Measurements from ENCODE around the gene OR2T8. TPM values are rescaled to one million over a fixed set of nuclear protein-coding genes. Genes with fewer than 3 reads are reported as not detected.

OR2T8 gene
- total RNA-seq, 2 donors from 2014 or later = not detected

GRCh38 chr1:247953408-247953807 lies 33.4 kb downstream of the OR2T8 start:
- no peak for TF ChIP-seq POLR2A (IDR thresholded peaks at IDR 0.05)
- TF ChIP-seq, protein P1, sequence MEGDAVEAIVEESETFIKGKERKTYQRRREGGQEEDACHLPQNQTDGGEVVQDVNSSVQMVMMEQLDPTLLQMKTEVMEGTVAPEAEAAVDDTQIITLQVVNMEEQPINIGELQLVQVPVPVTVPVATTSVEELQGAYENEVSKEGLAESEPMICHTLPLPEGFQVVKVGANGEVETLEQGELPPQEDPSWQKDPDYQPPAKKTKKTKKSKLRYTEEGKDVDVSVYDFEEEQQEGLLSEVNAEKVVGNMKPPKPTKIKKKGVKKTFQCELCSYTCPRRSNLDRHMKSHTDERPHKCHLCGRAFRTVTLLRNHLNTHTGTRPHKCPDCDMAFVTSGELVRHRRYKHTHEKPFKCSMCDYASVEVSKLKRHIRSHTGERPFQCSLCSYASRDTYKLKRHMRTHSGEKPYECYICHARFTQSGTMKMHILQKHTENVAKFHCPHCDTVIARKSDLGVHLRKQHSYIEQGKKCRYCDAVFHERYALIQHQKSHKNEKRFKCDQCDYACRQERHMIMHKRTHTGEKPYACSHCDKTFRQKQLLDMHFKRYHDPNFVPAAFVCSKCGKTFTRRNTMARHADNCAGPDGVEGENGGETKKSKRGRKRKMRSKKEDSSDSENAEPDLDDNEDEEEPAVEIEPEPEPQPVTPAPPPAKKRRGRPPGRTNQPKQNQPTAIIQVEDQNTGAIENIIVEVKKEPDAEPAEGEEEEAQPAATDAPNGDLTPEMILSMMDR (IDR thresholded peaks at IDR 0.05) = no peak
- TF ChIP-seq POLR2AphosphoS5 (IDR thresholded peaks at IDR 0.05) = no peak
- no peaks in the 10 kb centered on the region for H3K9me3 ChIP-seq
- no peak overlapping the region for H3K4me3 ChIP-seq
- H3K27me3 ChIP-seq (replicated peaks; ENCODE audit: insufficient read depth) = no peaks in the 10 kb centered on the region
- no peaks in the 10 kb centered on the region for H3K4me1 ChIP-seq (replicated peaks)
- intact Hi-C loops (cut with DNase I) = no loop called here
- no peak for DNase-seq (ENCODE audit: low spot score)
- H3K27ac ChIP-seq = no peak overlapping the region
- 100% methylated on average over 1 of the region's 1 CpG for WGBS
- no peaks in the 10 kb centered on the region for H3K36me3 ChIP-seq

DNA sequence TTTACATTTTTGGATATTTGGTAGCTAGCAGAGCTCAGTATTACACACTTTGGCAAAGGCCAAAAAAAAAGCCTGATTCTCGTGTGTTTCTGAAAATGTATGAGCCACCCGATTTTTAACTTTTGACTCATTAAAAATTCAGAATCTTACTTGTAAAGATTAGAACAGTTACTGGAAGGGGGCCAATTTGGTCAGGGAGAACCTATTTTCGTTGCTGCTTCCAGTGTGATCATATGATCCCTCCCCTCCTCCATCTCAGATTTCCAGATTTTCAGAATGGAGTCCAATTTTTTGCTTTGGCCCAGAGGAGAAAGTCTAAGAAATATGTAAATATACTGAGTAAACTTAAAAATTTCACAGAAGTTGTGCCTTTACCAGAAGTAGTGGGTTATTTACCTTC lies 41.7 kb downstream of the OR2T8 start:
- H3K4me1 ChIP-seq (replicated peaks) = no peaks in the 10 kb centered on the region
- no peaks in the 10 kb centered on the region for H3K9me3 ChIP-seq
- no peak for DNase-seq (ENCODE audit: low spot score)
- WGBS = 18% methylated on average over 3 of the region's 3 CpGs
- no peak overlapping the region for H3K27ac ChIP-seq
- no peaks in the 10 kb centered on the region for H3K27me3 ChIP-seq (replicated peaks; ENCODE audit: insufficient read depth)
- no peaks in the 10 kb centered on the region for H3K36me3 ChIP-seq
- no peak overlapping the region for H3K4me3 ChIP-seq
- no peak for TF ChIP-seq POLR2AphosphoS5 (IDR thresholded peaks at IDR 0.05)
- TF ChIP-seq, protein P1 (IDR thresholded peaks at IDR 0.05) = no peak
- intact Hi-C loops (cut with DNase I) = no loop called here

DNA sequence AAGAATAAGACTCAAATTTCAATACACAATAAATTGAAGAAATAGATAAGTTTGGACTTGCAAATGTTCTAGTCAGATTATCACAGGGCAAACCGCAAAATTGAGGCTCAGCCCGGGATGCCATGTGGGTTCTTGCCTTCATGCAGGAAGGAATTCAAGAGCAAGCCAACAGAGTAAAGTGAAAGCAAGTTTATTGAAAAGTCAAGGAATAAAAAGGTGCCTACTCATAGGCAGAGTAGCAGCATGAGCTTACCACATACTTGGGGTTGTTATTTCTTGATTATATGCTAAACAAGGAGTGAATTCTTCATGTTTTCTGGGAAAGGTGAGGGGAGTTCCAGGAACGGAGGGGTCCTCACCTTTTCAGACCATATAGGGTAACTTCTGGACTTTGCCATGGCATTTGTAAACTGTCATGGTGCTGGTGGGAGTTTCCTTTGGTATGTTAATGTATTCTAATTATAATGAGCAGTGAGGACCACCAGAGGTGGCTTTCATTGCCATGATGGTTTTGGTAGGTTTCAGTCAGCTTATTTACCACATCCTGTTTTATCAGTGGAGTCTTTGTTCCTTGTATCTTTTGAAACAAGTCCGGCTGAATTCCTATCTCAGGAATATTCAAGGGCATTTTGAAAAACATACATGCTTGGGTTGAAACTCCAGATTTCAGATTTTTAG lies 43.0 kb downstream of the OR2T8 start:
- no peaks in the 10 kb centered on the region for H3K27me3 ChIP-seq (replicated peaks; ENCODE audit: insufficient read depth)
- DNase-seq (ENCODE audit: low spot score) = no peak
- H3K36me3 ChIP-seq = no peaks in the 10 kb centered on the region
- H3K4me1 ChIP-seq (replicated peaks) = no peaks in the 10 kb centered on the region
- WGBS = 81% methylated on average over 4 of the region's 4 CpGs
- TF ChIP-seq POLR2A (IDR thresholded peaks at IDR 0.05) = no peak
- TF ChIP-seq, protein P1 (IDR thresholded peaks at IDR 0.05) = no peak
- no peak for TF ChIP-seq POLR2AphosphoS5 (IDR thresholded peaks at IDR 0.05)
- no peak overlapping the region for H3K27ac ChIP-seq
- H3K9me3 ChIP-seq = no peaks in the 10 kb centered on the region
- intact Hi-C loops (cut with DNase I) = no loop called here
- H3K4me3 ChIP-seq = no peak overlapping the region

- Histone ChIP-seq H3K36me3 (no peaks in the 10 kb centered on the region), H3K27me3 (replicated peaks; ENCODE audit: insufficient read depth) (no peaks in the 10 kb centered on the region), H3K9me3 (no peaks in the 10 kb centered on the region), H3K27ac (no peak within 1 kb of the TSS), H3K4me3 (no peak within 1 kb of the TSS), H3K4me1 (replicated peaks) (no peaks in the 10 kb centered on the region)
- 92% methylated on average over 2 of the region's 2 CpGs for WGBS
- DNase-seq (ENCODE audit: low spot score) = no peak
- intact Hi-C loops (cut with DNase I) = no loop called here
- TF ChIP-seq POLR2AphosphoS5 (IDR thresholded peaks at IDR 0.05) = no peak
- TF ChIP-seq, protein P1 (IDR thresholded peaks at IDR 0.05) = no peak
- TF ChIP-seq POLR2A (IDR thresholded peaks at IDR 0.05) = no peak
Observed at GRCh38 chr1:247964933-247965332, 44.9 kb downstream of the OR2T8 start, which contains the start of gene OR2AK2. Gene OR2AK2, plus strand, starts transcription at chr1:247965233. Its CDS starts 144 bp downstream, at chr1:247965377.

GRCh38 chr1:247966532-247967204 lies 46.6 kb downstream of the OR2T8 start:
- no peak for DNase-seq (ENCODE audit: low spot score)
- TF ChIP-seq, protein P1 (IDR thresholded peaks at IDR 0.05) = no peak
- TF ChIP-seq POLR2A (IDR thresholded peaks at IDR 0.05) (no peak), POLR2AphosphoS5 (IDR thresholded peaks at IDR 0.05) (no peak)
- no peaks in the 10 kb centered on the region for H3K27me3 ChIP-seq (replicated peaks; ENCODE audit: insufficient read depth)
- H3K4me1 ChIP-seq (replicated peaks) = no peaks in the 10 kb centered on the region
- no peak overlapping the region for H3K27ac ChIP-seq
- H3K9me3 ChIP-seq = no peaks in the 10 kb centered on the region
- 76% methylated on average over 5 of the region's 5 CpGs for WGBS
- H3K36me3 ChIP-seq = no peaks in the 10 kb centered on the region
- H3K4me3 ChIP-seq = no peak overlapping the region
- intact Hi-C loops (cut with DNase I) = no loop called here
